ENCODE results near the gene ACTN3.

- no peak for TF ChIP-seq YY1 (IDR thresholded peaks at IDR 0.05; ENCODE audit: insufficient read depth, insufficient read length)
- TF ChIP-seq SUZ12 (IDR thresholded peaks at IDR 0.05; ENCODE audit: extremely low read depth, insufficient read depth, insufficient read length) = no peak
- TF ChIP-seq ZNF274 (IDR thresholded peaks at IDR 0.05; ENCODE audit: low read depth, low read length) = no peak
These were observed 23.6 kb downstream of the ACTN3 start for GRCh38 chr11:66570079-66570849.
